Measurements from ENCODE around the gene CNKSR3.

CNKSR3 gene

GRCh38 chr6:154506108-154506507, 4.4 kb downstream of the CNKSR3 start:
- ChIA-PET POLR2A (no interaction called here), CTCF (interaction anchor here (1.1 kb wide), 1 partner anchor 19 kb away, joined by 3 read pairs; no protein-coding TSS in a partner anchor)

GRCh38 chr6:154504865-154505449, 5.5 kb downstream of the CNKSR3 start:
- TF ChIP-seq, protein P1, sequence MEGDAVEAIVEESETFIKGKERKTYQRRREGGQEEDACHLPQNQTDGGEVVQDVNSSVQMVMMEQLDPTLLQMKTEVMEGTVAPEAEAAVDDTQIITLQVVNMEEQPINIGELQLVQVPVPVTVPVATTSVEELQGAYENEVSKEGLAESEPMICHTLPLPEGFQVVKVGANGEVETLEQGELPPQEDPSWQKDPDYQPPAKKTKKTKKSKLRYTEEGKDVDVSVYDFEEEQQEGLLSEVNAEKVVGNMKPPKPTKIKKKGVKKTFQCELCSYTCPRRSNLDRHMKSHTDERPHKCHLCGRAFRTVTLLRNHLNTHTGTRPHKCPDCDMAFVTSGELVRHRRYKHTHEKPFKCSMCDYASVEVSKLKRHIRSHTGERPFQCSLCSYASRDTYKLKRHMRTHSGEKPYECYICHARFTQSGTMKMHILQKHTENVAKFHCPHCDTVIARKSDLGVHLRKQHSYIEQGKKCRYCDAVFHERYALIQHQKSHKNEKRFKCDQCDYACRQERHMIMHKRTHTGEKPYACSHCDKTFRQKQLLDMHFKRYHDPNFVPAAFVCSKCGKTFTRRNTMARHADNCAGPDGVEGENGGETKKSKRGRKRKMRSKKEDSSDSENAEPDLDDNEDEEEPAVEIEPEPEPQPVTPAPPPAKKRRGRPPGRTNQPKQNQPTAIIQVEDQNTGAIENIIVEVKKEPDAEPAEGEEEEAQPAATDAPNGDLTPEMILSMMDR (IDR thresholded peaks at IDR 0.05; ENCODE audit: control extremely low read depth, extremely low read depth, low read depth, missing control alignments) = no peak
- CTCF ChIA-PET = interaction anchor here (1.1 to 1.2 kb wide), 2 partner anchors 12 to 18 kb away, joined by 3 read pairs; no protein-coding TSS in a partner anchor
- POLR2A ChIA-PET = no interaction called here
- DNase-seq (ENCODE audit: extremely low spot score) = no peak

More at GRCh38 chr6:154506108-154506507, 4.4 kb downstream of the CNKSR3 start:
- TF ChIP-seq, protein P1 (IDR thresholded peaks at IDR 0.05; ENCODE audit: control extremely low read depth, extremely low read depth, low read depth, missing control alignments) = no peak
- DNase-seq (ENCODE audit: extremely low spot score) = no peak

DNA sequence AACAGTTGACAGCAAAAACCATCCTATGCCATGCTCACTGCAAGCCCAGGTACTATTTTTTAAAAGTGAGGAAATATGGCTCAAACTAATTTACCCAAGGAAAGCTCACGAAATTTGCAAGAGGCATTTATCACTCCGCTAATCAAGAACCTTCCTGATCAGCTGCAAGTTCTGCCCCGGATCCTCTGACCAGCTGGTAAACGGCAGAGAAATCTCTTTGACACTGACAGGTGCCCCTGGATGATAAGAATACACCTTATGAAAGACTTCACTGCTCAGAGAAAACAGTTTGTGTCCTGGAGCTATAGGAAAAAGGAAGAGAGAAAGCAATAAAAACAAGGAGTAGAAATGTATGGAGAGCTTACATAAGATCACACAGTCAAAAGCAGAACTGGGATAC, 6.4 kb downstream of the CNKSR3 start:
- ChIA-PET POLR2A (no interaction called here), CTCF (interaction anchor here (1.2 to 1.3 kb wide), 3 partner anchors 13 to 172 kb away, joined by 3 read pairs; no protein-coding TSS in a partner anchor)
- no peak for DNase-seq (ENCODE audit: extremely low spot score)
- TF ChIP-seq, protein P1 (IDR thresholded peaks at IDR 0.05; ENCODE audit: control extremely low read depth, extremely low read depth, low read depth, missing control alignments) = no peak

- TF ChIP-seq, protein P1 (IDR thresholded peaks at IDR 0.05; ENCODE audit: control extremely low read depth, extremely low read depth, low read depth, missing control alignments) = no peak
- CTCF ChIA-PET = interaction anchor here (1.2 to 1.3 kb wide), 3 partner anchors 13 to 172 kb away, joined by 3 read pairs; no protein-coding TSS in a partner anchor
- no peak for DNase-seq (ENCODE audit: extremely low spot score)
- POLR2A ChIA-PET = no interaction called here
These were observed 6.8 kb downstream of the CNKSR3 start for GRCh38 chr6:154503658-154504057.

DNA sequence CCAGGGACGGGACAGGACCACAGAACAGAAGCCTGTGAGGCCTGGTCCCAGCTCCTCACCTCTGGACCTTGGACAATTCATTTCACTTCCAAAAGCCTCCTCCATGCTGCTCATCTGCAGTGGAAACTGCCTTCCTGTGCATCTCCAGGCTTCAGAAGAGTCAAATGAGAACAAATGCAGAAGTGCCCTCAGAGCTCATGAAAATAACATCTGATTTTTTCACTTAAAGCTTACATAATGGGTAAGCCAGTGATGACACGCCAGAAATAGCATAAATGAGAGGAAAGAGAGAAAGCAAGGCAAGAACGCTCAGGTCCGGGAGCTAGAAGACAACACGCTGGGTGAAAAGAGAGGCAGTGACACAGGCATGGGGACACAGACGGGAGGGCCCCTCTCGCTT, 7.9 kb downstream of the CNKSR3 start:
- no peak for DNase-seq (ENCODE audit: extremely low spot score)
- TF ChIP-seq, protein P1 (IDR thresholded peaks at IDR 0.05; ENCODE audit: control extremely low read depth, extremely low read depth, low read depth, missing control alignments) = no peak
- CTCF ChIA-PET = no interaction called here
- POLR2A ChIA-PET = no interaction called here

DNA sequence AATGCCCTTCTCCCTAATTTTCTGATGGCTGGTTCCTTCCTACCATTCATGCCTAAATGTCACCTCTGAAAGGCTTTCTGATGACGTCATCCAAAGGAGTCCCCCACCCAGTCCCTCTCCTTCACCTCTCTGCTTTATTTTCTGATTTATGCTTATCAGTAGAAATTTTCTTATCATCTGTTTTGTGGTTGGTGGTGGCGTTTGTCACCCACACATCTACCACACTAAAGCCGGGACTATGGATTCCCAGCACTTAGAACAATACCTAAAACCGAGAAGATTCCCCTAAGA, 9.0 kb downstream of the CNKSR3 start:
- ChIA-PET CTCF (interaction anchor here (1.7 kb wide), 1 partner anchor 10 kb away, joined by 3 read pairs; no protein-coding TSS in a partner anchor), POLR2A (no interaction called here)
- TF ChIP-seq, protein P1 (IDR thresholded peaks at IDR 0.05; ENCODE audit: control extremely low read depth, extremely low read depth, low read depth, missing control alignments) = no peak
- DNase-seq (ENCODE audit: extremely low spot score) = no peak
